ENCODE results near the gene TYMS.

Gene TYMS

GRCh38 chr18:706405-706804 is 49.0 kb downstream of the TYMS start:
- DNase-seq (ENCODE audit: extremely low spot score, insufficient read length, low read depth) (no peak), FAIRE-seq (no peak)

GRCh38 chr18:708096-708495 is 50.6 kb downstream of the TYMS start:
- FAIRE-seq: no peak

GRCh38 chr18:709771-710170 is 52.3 kb downstream of the TYMS start:
- no peak for FAIRE-seq
- no peak for DNase-seq (ENCODE audit: extremely low spot score, insufficient read length, low read depth)

More at GRCh38 chr18:708096-708495, 50.6 kb downstream of the TYMS start:
- no peak for DNase-seq (ENCODE audit: extremely low spot score, insufficient read length, low read depth)

- DNase-seq (ENCODE audit: extremely low spot score, insufficient read length, low read depth): no peak
Measured at GRCh38 chr18:710418-711300, 53.2 kb downstream of the TYMS start.

GRCh38 chr18:711310-711656 is 53.8 kb downstream of the TYMS start:
- DNase-seq (ENCODE audit: extremely low spot score, insufficient read length, low read depth) (no peak), FAIRE-seq (no peak)

More at GRCh38 chr18:710418-711300, 53.2 kb downstream of the TYMS start:
- FAIRE-seq: no peak

GRCh38 chr18:711657-712400 is 54.4 kb downstream of the TYMS start:
- DNase-seq (ENCODE audit: extremely low spot score, insufficient read length, low read depth): peak; percentile 37
- FAIRE-seq: peak; percentile 80

- no peak for FAIRE-seq
- peak; percentile 71 for DNase-seq (ENCODE audit: extremely low spot score, insufficient read length, low read depth)
Measured at GRCh38 chr18:712401-713134, 55.1 kb downstream of the TYMS start, which contains the start of gene ENOSF1. TSS of gene ENOSF1 (minus strand) at chr18:712630. CDS start at chr18:712587, 43 bp downstream.

GRCh38 chr18:713135-713490 is 55.7 kb downstream of the TYMS start:
- DNase-seq (ENCODE audit: extremely low spot score, insufficient read length, low read depth) (no peak), FAIRE-seq (no peak)

- FAIRE-seq: no peak
- DNase-seq (ENCODE audit: extremely low spot score, insufficient read length, low read depth): no peak
Measured at GRCh38 chr18:715626-716025, 58.2 kb downstream of the TYMS start.

GRCh38 chr18:717003-717402 is 59.5 kb downstream of the TYMS start:
- FAIRE-seq: no peak

More at GRCh38 chr18:717003-717402, 59.5 kb downstream of the TYMS start:
- no peak for DNase-seq (ENCODE audit: extremely low spot score, insufficient read length, low read depth)
